Thyroid gland (tissue), 4 donors: Measurements from ENCODE around the gene COL19A1. TPM values are rescaled to one million over a fixed set of nuclear protein-coding genes. Genes with fewer than 3 reads are reported as not detected.

Source experiments
- DNase-seq, 2 donors: peaks; one replicate each; pipeline ENCODE4 v3.0.0-alpha.2; 2019
- H3K27ac ChIP-seq, 3 donors: fragments of 200-600 bp; sonication (generic); 1 replicate in 2 of 3; 2 replicates in 1 of 3; pipeline ENCODE4 v1.5.1; 2016 to 2019; ENCODE audit warnings: mild to moderate bottlenecking in 1 of 3, moderate library complexity in 1 of 3
- H3K27me3 ChIP-seq: fragments of 200-600 bp; sonication (generic); one replicate; pipeline ENCODE4 v1.5.1; 2019
- H3K36me3 ChIP-seq, 2 donors: fragments of 200-600 bp; sonication (generic); one replicate each; pipeline ENCODE4 v1.5.1; 2016 to 2019
- H3K4me1 ChIP-seq, 2 donors: fragments of 200-600 bp; sonication (generic); one replicate each; pipeline ENCODE4 v1.5.1; 2017 to 2019
- H3K4me3 ChIP-seq, 3 donors: fragments of 200-600 bp; sonication (generic); replicated peaks in 1 of 3; 1 replicate in 2 of 3; 2 replicates in 1 of 3; pipeline ENCODE4 v1.5.1; 2016; ENCODE audit warnings: mild to moderate bottlenecking in 1 of 3
- H3K9me3 ChIP-seq: fragments of 200-600 bp; sonication (generic); one replicate; pipeline ENCODE4 v1.5.1; 2017
- CTCF ChIP-seq, 6 experiments: fragments of 200-600 bp in 3 of 6; fragments of 450-650 bp in 3 of 6; sonication (generic) in 3 of 6; IDR thresholded peaks; one replicate each; pipeline ENCODE4 v1.5.1; 2016 to 2019; ENCODE audit warnings: antibody characterized with exemption in 6 of 6, mild to moderate bottlenecking in 2 of 6, inconsistent platforms in 1 of 6, moderate library complexity in 1 of 6
- POLR2A ChIP-seq, 2 donors: fragments of 450-650 bp; IDR thresholded peaks; one replicate each; pipeline ENCODE4 v1.6.1; 2017; ENCODE audit warnings: antibody characterized with exemption in 2 of 2, mild to moderate bottlenecking in 2 of 2, moderate library complexity in 1 of 2
- WGBS, 2 donors: methylation state at CpG; one replicate each; pipeline ENCODE4 v1.1.5; 2017; 5-methylcytosine and 5-hydroxymethylcytosine counted together
- intact Hi-C: fragments of 100-400 bp; cut with DNase I; formaldehyde crosslinking; loops from one replicate; pipeline ENCODE4 v1.15.1; 2023
- total RNA-seq, 4 donors: library from RNA; depleted of rRNA; stranded (reverse); fragments of >200 nt; gene quantifications; one replicate each; pipeline ENCODE4 v1.2.3, GENCODE V29; 2016

The COL19A1 gene
- total RNA-seq, 4 donors from 2014 or later: not detected

- no peaks in the 10 kb centered on the region for H3K9me3 ChIP-seq
- intact Hi-C loops: loop anchor here (5.0 kb wide), 1 partner anchor 272 kb away; no protein-coding TSS in a partner anchor
- no peaks in the 10 kb centered on the region for H3K27me3 ChIP-seq
- H3K36me3 ChIP-seq: no peaks in the 10 kb centered on the region
- TF ChIP-seq CTCF (IDR thresholded peaks at IDR 0.05): peak; percentile 35 to 79 (median 56)
- TF ChIP-seq POLR2A (IDR thresholded peaks at IDR 0.05): no peak
- no peak overlapping the region for H3K27ac ChIP-seq
- 10 to 15% methylated on average over 5 of the region's 5 CpGs for WGBS, 2 donors
- no peak for DNase-seq
- H3K4me1 ChIP-seq: no peaks in the 10 kb centered on the region
- no peak overlapping the region for H3K4me3 ChIP-seq
Measured at GRCh38 chr6:69835414-69836179, 30.8 kb upstream of the COL19A1 start.

GRCh38 chr6:69841862-69842261 is 24.5 kb upstream of the COL19A1 start:
- DNase-seq: no peak
- H3K27me3 ChIP-seq: no peaks in the 10 kb centered on the region
- 73 to 76% methylated on average over 1 of the region's 1 CpG for WGBS, 2 donors
- H3K36me3 ChIP-seq: no peaks in the 10 kb centered on the region
- TF ChIP-seq CTCF (IDR thresholded peaks at IDR 0.05): no peak
- no peak for TF ChIP-seq POLR2A (IDR thresholded peaks at IDR 0.05)
- no peaks in the 10 kb centered on the region for H3K4me1 ChIP-seq
- no peaks in the 10 kb centered on the region for H3K9me3 ChIP-seq
- H3K27ac ChIP-seq: no peak overlapping the region
- intact Hi-C loops: no loop called here
- H3K4me3 ChIP-seq: no peak overlapping the region

- H3K4me1 ChIP-seq: no peaks in the 10 kb centered on the region
- no peak overlapping the region for H3K27ac ChIP-seq
- no peak for DNase-seq
- H3K27me3 ChIP-seq: no peaks in the 10 kb centered on the region
- no peak overlapping the region for H3K4me3 ChIP-seq
- no peak for TF ChIP-seq CTCF (IDR thresholded peaks at IDR 0.05)
- no peak for TF ChIP-seq POLR2A (IDR thresholded peaks at IDR 0.05)
- H3K9me3 ChIP-seq: no peaks in the 10 kb centered on the region
- 92 to 93% methylated on average over 1 of the region's 1 CpG for WGBS, 2 donors
- no peaks in the 10 kb centered on the region for H3K36me3 ChIP-seq
- intact Hi-C loops: no loop called here
Measured at GRCh38 chr6:69843189-69843588, 23.2 kb upstream of the COL19A1 start.

GRCh38 chr6:69846312-69846711 is 20.0 kb upstream of the COL19A1 start:
- DNase-seq: no peak
- TF ChIP-seq POLR2A (IDR thresholded peaks at IDR 0.05): no peak
- TF ChIP-seq CTCF (IDR thresholded peaks at IDR 0.05): no peak
- 85 to 87% methylated on average over 2 of the region's 2 CpGs for WGBS, 2 donors

GRCh38 chr6:69846770-69847491 is 19.4 kb upstream of the COL19A1 start:
- H3K36me3 ChIP-seq: no peaks in the 10 kb centered on the region
- H3K4me1 ChIP-seq: no peaks in the 10 kb centered on the region
- no peaks in the 10 kb centered on the region for H3K9me3 ChIP-seq
- H3K27me3 ChIP-seq: no peaks in the 10 kb centered on the region
- H3K4me3 ChIP-seq: no peak overlapping the region
- TF ChIP-seq CTCF (IDR thresholded peaks at IDR 0.05) (no peak), POLR2A (IDR thresholded peaks at IDR 0.05) (no peak)
- H3K27ac ChIP-seq: no peak overlapping the region
- 43 to 65% methylated on average over 2 of the region's 2 CpGs for WGBS, 2 donors
- intact Hi-C loops: no loop called here
- DNase-seq: no peak

More at GRCh38 chr6:69846312-69846711, 20.0 kb upstream of the COL19A1 start:
- Histone ChIP-seq H3K4me1 (no peaks in the 10 kb centered on the region), H3K36me3 (no peaks in the 10 kb centered on the region), H3K4me3 (no peak overlapping the region), H3K9me3 (no peaks in the 10 kb centered on the region), H3K27me3 (no peaks in the 10 kb centered on the region), H3K27ac (no peak overlapping the region)
- intact Hi-C loops: no loop called here
